ENCODE measurements around the gene MAPKAP1.

Gene MAPKAP1

DNA sequence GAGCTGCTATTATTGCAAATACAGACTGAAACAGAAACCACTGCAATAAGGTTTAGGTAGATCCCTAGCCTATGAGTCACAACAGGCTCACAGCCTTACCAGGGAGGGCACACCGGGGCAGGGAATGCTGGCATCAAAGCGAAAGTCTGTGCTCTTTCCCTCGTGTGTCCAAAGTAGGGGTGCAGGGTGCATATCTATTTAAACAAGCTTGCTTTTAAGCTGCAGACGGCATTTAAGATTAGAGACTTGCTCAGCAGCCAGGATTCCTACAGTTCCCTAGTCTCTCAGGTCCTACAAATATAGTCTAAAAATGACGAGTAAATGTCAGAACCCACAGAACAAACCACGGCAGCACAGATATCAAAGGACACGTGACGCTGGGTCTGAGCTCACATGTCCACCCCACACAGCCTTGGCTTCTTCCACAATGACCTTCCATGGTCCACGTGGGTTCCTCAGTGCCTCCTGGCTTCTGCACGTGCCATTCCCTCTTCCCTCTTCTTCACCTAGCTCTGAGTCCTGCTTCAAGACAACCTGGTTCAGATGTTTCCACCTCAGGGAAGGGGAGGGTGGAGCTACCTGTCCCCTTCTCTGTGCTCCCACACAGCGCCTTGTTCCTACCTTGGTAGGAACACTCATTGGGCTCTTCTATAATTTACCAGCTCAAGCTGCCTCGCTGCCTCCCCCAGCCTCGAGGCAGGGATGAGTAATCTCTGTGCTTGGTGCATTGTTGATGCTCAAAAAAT is 193.2 kb downstream of the MAPKAP1 start:
- Histone ChIP-seq H3K9ac (ENCODE audit: low read length in 2 of 2) (peak overlapping the region; percentile 1 to 47), H3K27ac (ENCODE audit: low read length) (peak overlapping the region; percentile 90)

DNA sequence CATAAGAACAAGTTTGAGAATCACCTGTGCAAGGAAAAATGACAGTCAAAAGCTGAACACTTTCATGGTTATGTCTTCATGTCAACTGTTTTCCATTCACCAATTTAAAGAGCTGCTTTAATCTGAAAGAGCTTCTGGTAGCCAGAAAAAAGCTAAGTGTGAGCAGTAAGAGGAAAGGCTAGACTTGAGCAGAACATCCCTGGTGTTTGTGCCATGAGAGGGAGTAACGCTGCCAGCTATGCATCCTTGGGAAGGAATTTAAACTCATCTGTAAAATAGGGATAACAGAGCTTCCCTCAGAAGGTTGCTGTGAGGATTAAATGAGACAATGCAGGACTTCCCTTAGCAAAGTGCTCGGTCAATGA is 193.7 kb downstream of the MAPKAP1 start:
- Histone ChIP-seq H3K4me3 (ENCODE audit: low read length in 2 of 2) (peak overlapping the region; percentile 42 to 69), H3K27ac (ENCODE audit: low read length) (peak overlapping the region; percentile 90), H3K36me3 (ENCODE audit: control insufficient read depth in 2 of 2, insufficient read depth in 2 of 2, low read length in 2 of 2) (no peaks in the 10 kb centered on the region), H3K4me1 (ENCODE audit: control insufficient read depth, insufficient read depth, low read length) (peaks cover 44% of the 10 kb centered on the region), H3K9ac (ENCODE audit: low read length in 2 of 2) (peak overlapping the region; percentile 1 to 47), H3K27me3 (ENCODE audit: control insufficient read depth in 1 of 2, insufficient read depth in 2 of 2, low read length in 2 of 2) (no peaks in the 10 kb centered on the region), H3K9me3 (ENCODE audit: control insufficient read depth in 2 of 2, low read length in 2 of 2) (no peaks in the 10 kb centered on the region)

More for the DNA sequence above, 193.2 kb downstream of the MAPKAP1 start:
- H3K4me1 ChIP-seq (ENCODE audit: control insufficient read depth, insufficient read depth, low read length), result peaks cover 42% of the 10 kb centered on the region
- no peaks in the 10 kb centered on the region for H3K27me3 ChIP-seq (ENCODE audit: control insufficient read depth in 1 of 2, insufficient read depth in 2 of 2, low read length in 2 of 2)
- no peaks in the 10 kb centered on the region for H3K36me3 ChIP-seq (ENCODE audit: control insufficient read depth in 2 of 2, insufficient read depth in 2 of 2, low read length in 2 of 2)
- H3K9me3 ChIP-seq (ENCODE audit: control insufficient read depth in 2 of 2, low read length in 2 of 2), result no peaks in the 10 kb centered on the region
- peak overlapping the region; percentile 42 to 69 for H3K4me3 ChIP-seq (ENCODE audit: low read length in 2 of 2)

DNA sequence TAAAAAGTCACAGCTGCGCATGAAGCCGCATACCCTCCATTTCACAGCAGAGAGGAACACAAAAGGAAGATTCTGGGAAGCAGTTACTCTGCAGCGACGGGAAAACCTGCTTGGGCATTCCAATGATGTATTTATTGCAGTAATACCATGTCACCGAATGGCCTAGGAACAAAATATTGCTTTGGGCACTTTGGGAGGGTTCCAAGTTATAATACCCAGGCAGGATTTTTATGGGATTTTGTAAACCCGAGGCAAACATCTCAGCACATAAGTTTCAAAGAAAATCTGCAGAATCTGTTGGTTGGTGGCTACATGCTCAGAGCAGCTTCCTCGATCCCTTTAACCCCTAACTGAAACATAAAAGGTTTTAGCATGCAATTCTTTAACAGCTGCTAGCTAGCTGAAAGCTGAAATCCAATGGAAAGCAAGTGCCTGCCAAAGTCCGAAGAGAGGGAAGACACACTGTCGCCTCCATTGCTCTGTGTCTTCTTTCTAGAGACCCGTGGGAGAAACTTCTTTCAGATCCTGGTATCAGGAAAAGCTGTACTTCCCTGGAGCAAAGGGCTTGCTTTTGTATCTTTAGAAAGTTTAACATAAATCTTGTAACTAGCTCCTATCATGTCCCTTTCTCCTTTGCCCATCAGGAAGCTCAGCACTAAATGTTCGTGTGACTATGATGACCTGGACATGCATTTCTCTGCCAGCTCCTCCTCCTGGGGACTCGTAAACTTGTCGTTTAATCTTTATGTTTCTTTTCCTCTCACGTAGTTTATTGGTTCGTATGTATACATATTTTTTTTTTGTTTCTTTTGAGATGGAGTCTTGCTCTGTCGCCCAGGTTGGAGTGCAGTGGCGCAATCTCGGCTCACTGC is 195.0 kb downstream of the MAPKAP1 start:
- Histone ChIP-seq H3K4me1 (ENCODE audit: control insufficient read depth, insufficient read depth, low read length) (peaks cover 55% of the 10 kb centered on the region), H3K36me3 (ENCODE audit: control insufficient read depth in 2 of 2, insufficient read depth in 2 of 2, low read length in 2 of 2) (no peaks in the 10 kb centered on the region), H3K27me3 (ENCODE audit: control insufficient read depth in 1 of 2, insufficient read depth in 2 of 2, low read length in 2 of 2) (no peaks in the 10 kb centered on the region), H3K4me3 (ENCODE audit: low read length in 2 of 2) (peak overlapping the region in 1 of 2 donors; percentile 15), H3K27ac (ENCODE audit: low read length) (peak overlapping the region; percentile 90), H3K9me3 (ENCODE audit: control insufficient read depth in 2 of 2, low read length in 2 of 2) (no peaks in the 10 kb centered on the region), H3K9ac (ENCODE audit: low read length in 2 of 2) (peak overlapping the region; percentile 51 to 52)

DNA sequence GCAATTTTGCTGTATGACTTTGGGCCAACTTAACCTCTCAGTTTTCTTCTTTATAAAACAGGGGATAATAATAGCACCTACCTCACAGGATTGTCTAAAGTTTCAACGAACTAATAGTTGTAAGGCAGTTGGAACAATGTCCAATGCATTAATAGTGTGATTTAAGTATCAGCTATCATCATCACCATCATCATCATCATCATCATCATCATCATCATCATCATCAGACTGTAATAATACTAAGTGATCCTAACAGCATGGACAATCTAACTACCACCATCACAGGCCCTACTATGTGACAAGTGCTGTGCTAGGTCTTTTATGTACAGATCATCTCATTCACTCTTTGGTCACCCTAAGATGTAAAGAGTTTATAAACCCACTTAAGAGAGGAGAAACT is 196.0 kb downstream of the MAPKAP1 start:
- no peaks in the 10 kb centered on the region for H3K9me3 ChIP-seq (ENCODE audit: control insufficient read depth in 2 of 2, low read length in 2 of 2)
- H3K36me3 ChIP-seq (ENCODE audit: control insufficient read depth in 2 of 2, insufficient read depth in 2 of 2, low read length in 2 of 2), result no peaks in the 10 kb centered on the region
- H3K9ac ChIP-seq (ENCODE audit: low read length in 2 of 2), result peak overlapping the region in 1 of 2 donors; percentile 17
- no peaks in the 10 kb centered on the region for H3K27me3 ChIP-seq (ENCODE audit: control insufficient read depth in 1 of 2, insufficient read depth in 2 of 2, low read length in 2 of 2)
- no peak overlapping the region for H3K4me3 ChIP-seq (ENCODE audit: low read length in 2 of 2)
- peaks cover 60% of the 10 kb centered on the region for H3K4me1 ChIP-seq (ENCODE audit: control insufficient read depth, insufficient read depth, low read length)
- H3K27ac ChIP-seq (ENCODE audit: low read length), result peak overlapping the region; percentile 46

DNA sequence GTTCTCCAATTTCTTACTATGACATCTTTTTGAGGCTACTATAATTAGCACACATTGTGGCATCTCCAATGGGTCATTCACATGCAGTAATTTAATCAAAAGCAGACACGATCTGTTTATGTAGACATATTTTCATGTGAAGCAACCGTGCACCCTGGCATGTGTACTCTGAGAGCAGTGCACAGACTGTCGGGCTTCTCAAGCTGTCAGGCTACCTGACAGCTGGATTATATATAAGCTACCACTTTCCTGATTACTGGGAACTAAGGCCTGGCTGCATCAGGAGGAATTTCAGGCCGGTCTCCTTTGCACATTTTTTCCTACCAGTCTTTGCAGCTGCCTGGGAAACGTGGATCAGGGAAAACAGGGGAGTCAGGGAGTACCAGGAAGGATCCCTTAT is 197.5 kb downstream of the MAPKAP1 start:
- Histone ChIP-seq H3K9ac (ENCODE audit: low read length in 2 of 2) (peak overlapping the region in 1 of 2 donors; percentile 10), H3K9me3 (ENCODE audit: control insufficient read depth in 2 of 2, low read length in 2 of 2) (no peaks in the 10 kb centered on the region), H3K4me1 (ENCODE audit: control insufficient read depth, insufficient read depth, low read length) (peaks cover 65% of the 10 kb centered on the region), H3K36me3 (ENCODE audit: control insufficient read depth in 2 of 2, insufficient read depth in 2 of 2, low read length in 2 of 2) (peaks cover 0 to 2% of the 10 kb centered on the region in 2 donors), H3K4me3 (ENCODE audit: low read length in 2 of 2) (no peak overlapping the region), H3K27me3 (ENCODE audit: control insufficient read depth in 1 of 2, insufficient read depth in 2 of 2, low read length in 2 of 2) (no peaks in the 10 kb centered on the region), H3K27ac (ENCODE audit: low read length) (peak overlapping the region; percentile 46)

DNA sequence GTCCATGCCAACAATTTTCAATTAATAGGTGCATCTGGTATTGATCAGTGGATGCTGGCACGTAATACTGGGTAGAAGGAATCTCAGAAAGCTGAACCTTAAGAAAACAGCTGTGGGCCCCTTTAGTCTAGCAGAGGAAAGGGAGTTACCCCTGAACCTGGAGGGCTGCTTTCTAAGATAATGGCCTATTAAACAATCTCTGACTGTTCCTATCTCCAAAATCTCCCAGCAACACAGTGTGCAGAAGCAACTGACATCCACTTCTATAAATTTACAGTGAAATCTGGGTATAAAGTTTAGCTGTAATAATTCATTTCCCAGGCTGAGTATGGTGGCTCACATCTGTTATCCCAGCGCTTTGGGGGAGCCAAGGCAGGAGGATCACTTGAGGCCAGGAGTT is 198.8 kb downstream of the MAPKAP1 start:
- no peaks in the 10 kb centered on the region for H3K9me3 ChIP-seq (ENCODE audit: control insufficient read depth in 2 of 2, low read length in 2 of 2)
- peak overlapping the region in 1 of 2 donors; percentile 7 for H3K9ac ChIP-seq (ENCODE audit: low read length in 2 of 2)
- H3K4me3 ChIP-seq (ENCODE audit: low read length in 2 of 2), result no peak overlapping the region
- H3K36me3 ChIP-seq (ENCODE audit: control insufficient read depth in 2 of 2, insufficient read depth in 2 of 2, low read length in 2 of 2), result peaks cover 0 to 2% of the 10 kb centered on the region in 2 donors
- H3K4me1 ChIP-seq (ENCODE audit: control insufficient read depth, insufficient read depth, low read length), result peaks cover 54% of the 10 kb centered on the region
- peak overlapping the region; percentile 85 for H3K27ac ChIP-seq (ENCODE audit: low read length)
- H3K27me3 ChIP-seq (ENCODE audit: control insufficient read depth in 1 of 2, insufficient read depth in 2 of 2, low read length in 2 of 2), result no peaks in the 10 kb centered on the region

DNA sequence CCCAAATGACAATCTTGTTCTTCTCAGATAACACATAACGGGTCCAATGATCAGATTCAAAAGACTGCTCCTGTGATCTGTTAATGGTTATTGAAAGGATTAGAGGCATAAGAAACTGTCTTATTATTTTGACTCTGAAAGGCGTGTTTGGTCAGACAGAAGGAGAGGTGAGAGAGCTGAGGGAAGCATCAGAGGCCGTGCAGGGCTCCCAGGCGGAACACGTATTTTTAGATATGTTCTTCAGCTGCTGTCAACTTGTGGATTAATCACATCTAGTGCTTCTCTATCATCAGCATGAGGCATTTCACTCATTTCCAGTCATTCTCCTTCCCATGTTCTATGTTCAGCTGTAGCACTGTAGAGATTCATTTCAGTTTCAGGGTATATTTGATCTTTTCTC is 199.8 kb downstream of the MAPKAP1 start:
- peak overlapping the region in 1 of 2 donors; percentile 25 for H3K9ac ChIP-seq (ENCODE audit: low read length in 2 of 2)
- H3K36me3 ChIP-seq (ENCODE audit: control insufficient read depth in 2 of 2, insufficient read depth in 2 of 2, low read length in 2 of 2), result peaks cover 0 to 2% of the 10 kb centered on the region in 2 donors
- H3K4me3 ChIP-seq (ENCODE audit: low read length in 2 of 2), result no peak overlapping the region
- H3K4me1 ChIP-seq (ENCODE audit: control insufficient read depth, insufficient read depth, low read length), result peaks cover 49% of the 10 kb centered on the region
- no peaks in the 10 kb centered on the region for H3K9me3 ChIP-seq (ENCODE audit: control insufficient read depth in 2 of 2, low read length in 2 of 2)
- H3K27me3 ChIP-seq (ENCODE audit: control insufficient read depth in 1 of 2, insufficient read depth in 2 of 2, low read length in 2 of 2), result no peaks in the 10 kb centered on the region
- H3K27ac ChIP-seq (ENCODE audit: low read length), result peak overlapping the region; percentile 85

DNA sequence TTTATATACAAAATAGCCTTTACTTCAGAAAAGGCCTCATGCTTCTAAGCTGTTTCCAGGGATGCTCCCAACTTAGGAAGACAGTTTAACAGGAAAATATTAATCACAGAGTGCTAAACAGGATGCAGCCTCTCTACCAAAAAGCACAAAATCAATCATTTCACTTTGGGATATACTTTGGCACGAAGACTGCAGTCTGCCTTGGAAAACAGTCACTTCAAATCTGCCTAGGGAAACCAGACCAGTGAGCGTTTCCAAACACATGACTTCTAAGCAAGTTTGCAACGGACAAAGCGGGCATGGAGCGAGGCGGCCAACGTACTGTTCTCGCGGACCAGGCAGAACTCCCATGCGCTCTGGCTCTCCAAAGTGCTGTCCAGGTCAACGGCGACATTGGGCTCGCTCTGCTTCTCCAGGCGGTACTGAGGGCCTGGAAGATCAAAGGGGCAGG is 201.0 kb downstream of the MAPKAP1 start:
- H3K9me3 ChIP-seq (ENCODE audit: control insufficient read depth in 2 of 2, low read length in 2 of 2), result no peaks in the 10 kb centered on the region
- H3K27me3 ChIP-seq (ENCODE audit: control insufficient read depth in 1 of 2, insufficient read depth in 2 of 2, low read length in 2 of 2), result no peaks in the 10 kb centered on the region
- peak overlapping the region; percentile 85 for H3K27ac ChIP-seq (ENCODE audit: low read length)
- peaks cover 42% of the 10 kb centered on the region for H3K4me1 ChIP-seq (ENCODE audit: control insufficient read depth, insufficient read depth, low read length)
- H3K9ac ChIP-seq (ENCODE audit: low read length in 2 of 2), result peak overlapping the region; percentile 14 to 59
- peak overlapping the region; percentile 7 to 31 for H3K4me3 ChIP-seq (ENCODE audit: low read length in 2 of 2)
- H3K36me3 ChIP-seq (ENCODE audit: control insufficient read depth in 2 of 2, insufficient read depth in 2 of 2, low read length in 2 of 2), result peaks cover 0 to 2% of the 10 kb centered on the region in 2 donors

DNA sequence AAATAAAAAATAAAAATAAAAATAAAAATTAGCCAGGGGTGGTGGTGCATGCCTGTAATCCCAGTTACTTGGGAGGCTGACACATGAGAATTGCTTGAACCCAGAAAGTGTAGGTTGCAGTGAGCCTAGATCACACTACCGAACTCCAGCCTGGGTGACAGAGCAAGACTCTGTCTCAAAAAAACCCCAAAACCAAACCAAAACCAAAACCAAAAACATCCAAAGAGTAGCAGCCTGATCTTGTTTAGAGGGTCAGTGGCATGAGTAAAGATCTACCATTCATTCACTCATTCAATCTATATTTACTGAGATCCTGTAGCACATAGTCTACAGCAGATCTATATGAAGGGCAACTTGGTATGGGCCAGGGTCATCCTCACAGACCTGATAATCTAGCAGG is 202.4 kb downstream of the MAPKAP1 start:
- Histone ChIP-seq H3K9me3 (ENCODE audit: control insufficient read depth in 2 of 2, low read length in 2 of 2) (no peaks in the 10 kb centered on the region), H3K4me3 (ENCODE audit: low read length in 2 of 2) (no peak overlapping the region), H3K27me3 (ENCODE audit: control insufficient read depth in 1 of 2, insufficient read depth in 2 of 2, low read length in 2 of 2) (no peaks in the 10 kb centered on the region), H3K9ac (ENCODE audit: low read length in 2 of 2) (no peak overlapping the region), H3K4me1 (ENCODE audit: control insufficient read depth, insufficient read depth, low read length) (peaks cover 30% of the 10 kb centered on the region), H3K27ac (ENCODE audit: low read length) (no peak overlapping the region), H3K36me3 (ENCODE audit: control insufficient read depth in 2 of 2, insufficient read depth in 2 of 2, low read length in 2 of 2) (peaks cover 0 to 2% of the 10 kb centered on the region in 2 donors)

DNA sequence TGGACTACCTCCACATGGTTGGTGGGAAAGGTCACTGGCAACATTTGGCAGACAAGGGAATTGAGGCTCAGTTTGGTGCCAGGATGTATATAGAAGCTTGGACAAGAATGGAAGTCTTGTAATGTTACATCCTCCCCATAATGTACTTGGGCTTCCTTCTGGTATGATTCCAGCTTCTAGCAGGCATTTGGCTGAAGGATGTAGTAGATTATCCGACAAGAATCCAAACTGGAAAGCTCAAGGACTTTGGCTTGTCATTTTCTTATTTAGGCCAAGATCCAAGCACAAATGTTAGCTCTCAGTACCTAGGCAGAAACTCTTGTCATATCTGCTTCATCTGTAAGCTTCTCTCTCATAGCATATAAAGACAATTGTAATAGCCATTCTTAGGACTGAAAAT is 209.1 kb downstream of the MAPKAP1 start:
- Histone ChIP-seq H3K27me3 (ENCODE audit: control insufficient read depth in 1 of 2, insufficient read depth in 2 of 2, low read length in 2 of 2) (no peaks in the 10 kb centered on the region), H3K27ac (ENCODE audit: low read length) (no peak overlapping the region), H3K9ac (ENCODE audit: low read length in 2 of 2) (no peak overlapping the region), H3K4me1 (ENCODE audit: control insufficient read depth, insufficient read depth, low read length) (peaks cover 6% of the 10 kb centered on the region), H3K9me3 (ENCODE audit: control insufficient read depth in 2 of 2, low read length in 2 of 2) (no peaks in the 10 kb centered on the region), H3K4me3 (ENCODE audit: low read length in 2 of 2) (no peak overlapping the region), H3K36me3 (ENCODE audit: control insufficient read depth in 2 of 2, insufficient read depth in 2 of 2, low read length in 2 of 2) (peaks cover 0 to 2% of the 10 kb centered on the region in 2 donors)
